ENCODE results near the gene ARPC4. TPM values are rescaled to one million over a fixed set of nuclear protein-coding genes. Genes with fewer than 3 reads are reported as not detected.

Gene ARPC4
- total RNA-seq, 6 donors from 2014 or later: 88.3 to 186 (median 158) TPM

DNA sequence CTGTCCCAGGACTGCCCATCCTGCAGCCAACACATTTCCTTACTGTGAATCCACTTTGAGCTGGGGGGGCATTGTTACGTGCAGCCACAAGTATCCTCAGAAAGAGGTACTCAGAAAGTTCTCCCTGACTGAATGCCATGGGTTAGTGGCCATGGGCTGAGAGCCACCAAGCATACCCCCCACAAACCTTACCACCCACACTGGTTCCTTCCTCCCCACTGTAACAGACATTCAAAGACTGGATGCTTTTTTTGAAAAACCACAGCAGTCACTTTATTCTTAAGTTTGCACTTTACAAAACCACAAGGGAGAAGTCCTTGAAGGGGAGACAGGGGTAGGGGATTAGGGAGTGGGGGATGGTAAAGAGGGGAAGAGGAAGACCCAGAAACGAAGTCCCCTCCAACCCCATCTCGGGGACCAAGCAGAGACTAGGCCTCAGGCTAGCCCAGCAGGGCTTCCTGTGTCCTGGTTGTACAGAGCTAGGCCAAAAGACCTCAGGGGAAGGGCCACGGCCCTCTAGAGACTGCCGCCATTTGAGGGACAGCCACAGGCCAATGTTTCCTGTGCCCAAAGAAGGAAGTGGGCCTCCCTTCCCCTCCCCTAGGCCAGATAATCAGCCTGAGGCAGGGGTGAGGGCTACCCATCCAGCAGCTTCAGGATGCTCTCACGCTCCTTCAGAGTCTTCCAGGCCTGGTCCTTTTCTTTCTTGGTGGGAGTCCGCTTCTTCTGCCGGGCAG, 13.0 kb upstream of the ARPC4 start:
- peaks cover 0 to 18% (median 6%) of the 10 kb centered on the region in 4 donors for H3K4me1 ChIP-seq
- ATAC-seq (ENCODE audit: low FRiP score in 2 of 2): peak; percentile 59 to 67
- 56 to 58% methylated on average over 7 to 8 of the region's 8 CpGs for WGBS, 2 donors

DNA sequence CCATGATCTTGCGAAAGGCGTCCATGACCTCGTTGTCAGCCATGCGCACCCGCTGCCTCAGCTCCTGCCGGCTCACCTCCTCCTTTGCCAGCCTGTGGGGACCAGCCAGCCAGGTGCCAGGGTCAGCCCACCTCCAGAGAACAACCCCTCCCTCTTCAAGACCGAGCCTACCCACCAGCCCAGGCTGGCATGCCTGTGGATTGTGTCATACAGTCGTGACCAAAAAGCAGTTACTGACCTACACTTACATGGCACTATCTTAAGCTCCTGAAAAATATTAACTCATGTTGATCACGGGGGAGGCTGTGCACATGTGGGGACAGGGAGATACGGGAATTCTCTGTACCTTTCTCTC, 12.4 kb upstream of the ARPC4 start:
- H3K36me3 ChIP-seq: peaks cover 12 to 58% (median 36%) of the 10 kb centered on the region in 4 donors

More for the DNA sequence above, 13.0 kb upstream of the ARPC4 start:
- H3K27me3 ChIP-seq: no peaks in the 10 kb centered on the region
- DNase-seq: peak in 1 of 2 donors; percentile 37
- no peak for TF ChIP-seq POLR2AphosphoS5 (IDR thresholded peaks at IDR 0.05)
- no peak for TF ChIP-seq CTCF (IDR thresholded peaks at IDR 0.05)
- TF ChIP-seq EP300 (IDR thresholded peaks at IDR 0.05): no peak
- TF ChIP-seq POLR2A (IDR thresholded peaks at IDR 0.05): no peak
- H3K36me3 ChIP-seq: peaks cover 8 to 52% (median 33%) of the 10 kb centered on the region in 4 donors
- peak overlapping the region; percentile 27 to 71 (median 60) for H3K27ac ChIP-seq
- no peaks in the 10 kb centered on the region for H3K9me3 ChIP-seq
- H3K4me3 ChIP-seq: no peak overlapping the region

GRCh38 chr3:9780910-9781309, 12.0 kb upstream of the ARPC4 start:
- peaks cover 12 to 62% (median 38%) of the 10 kb centered on the region in 4 donors for H3K36me3 ChIP-seq
- DNase-seq: no peak
- TF ChIP-seq CTCF (IDR thresholded peaks at IDR 0.05) (no peak), POLR2AphosphoS5 (IDR thresholded peaks at IDR 0.05) (no peak)
- no peaks in the 10 kb centered on the region for H3K9me3 ChIP-seq
- H3K27me3 ChIP-seq: no peaks in the 10 kb centered on the region
- peaks cover 0 to 18% (median 6%) of the 10 kb centered on the region in 4 donors for H3K4me1 ChIP-seq
- no peak overlapping the region for H3K4me3 ChIP-seq
- H3K27ac ChIP-seq: peak overlapping the region in 2 of 4 donors; percentile 51 to 70
- ATAC-seq (ENCODE audit: low FRiP score in 2 of 2): no peak
- WGBS, 2 donors: 82 to 97% methylated on average over 4 of the region's 4 CpGs

More for the DNA sequence above, 12.4 kb upstream of the ARPC4 start:
- 76 to 81% methylated on average over 5 to 10 of the region's 10 CpGs for WGBS, 2 donors
- Histone ChIP-seq H3K9me3 (no peaks in the 10 kb centered on the region), H3K27ac (peak overlapping the region; percentile 27 to 71 (median 60)), H3K27me3 (no peaks in the 10 kb centered on the region), H3K4me3 (no peak overlapping the region), H3K4me1 (peaks cover 0 to 18% (median 6%) of the 10 kb centered on the region in 4 donors)
- no peak for TF ChIP-seq POLR2A (IDR thresholded peaks at IDR 0.05)
- no peak for TF ChIP-seq CTCF (IDR thresholded peaks at IDR 0.05)
- no peak for TF ChIP-seq EP300 (IDR thresholded peaks at IDR 0.05)
- no peak for TF ChIP-seq POLR2AphosphoS5 (IDR thresholded peaks at IDR 0.05)
- peak; percentile 2 to 24 for ATAC-seq (ENCODE audit: low FRiP score in 2 of 2)
- DNase-seq: no peak

DNA sequence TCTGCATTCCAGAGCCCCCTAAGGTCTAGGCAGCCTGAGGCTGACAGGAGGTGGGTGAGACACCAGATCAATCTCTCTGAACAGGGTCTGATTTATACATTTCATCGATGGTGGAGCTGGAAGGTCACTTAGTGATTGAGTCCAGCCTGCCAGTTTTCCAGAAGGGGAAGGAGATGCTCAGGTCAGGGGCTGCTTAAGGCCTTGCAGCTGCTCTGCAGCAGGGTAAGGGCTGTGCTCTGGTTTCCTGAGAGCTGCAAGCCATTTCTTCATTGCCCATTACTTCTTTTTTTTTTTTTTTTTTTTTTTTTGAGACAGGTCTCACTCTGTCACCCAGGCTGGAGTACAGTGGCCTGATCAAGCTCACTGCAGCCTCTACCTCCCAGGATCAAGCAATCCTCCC, 11.3 kb upstream of the ARPC4 start:
- TF ChIP-seq CTCF (IDR thresholded peaks at IDR 0.05) (no peak), EP300 (IDR thresholded peaks at IDR 0.05) (no peak), POLR2A (IDR thresholded peaks at IDR 0.05) (no peak), POLR2AphosphoS5 (IDR thresholded peaks at IDR 0.05) (no peak)
- WGBS, 2 donors: 81 to 91% methylated on average over 1 of the region's 1 CpG
- no peak for ATAC-seq (ENCODE audit: low FRiP score in 2 of 2)
- H3K27me3 ChIP-seq: no peaks in the 10 kb centered on the region
- no peak for DNase-seq
- H3K36me3 ChIP-seq: peaks cover 15 to 69% (median 43%) of the 10 kb centered on the region in 4 donors
- no peak overlapping the region for H3K4me3 ChIP-seq
- H3K4me1 ChIP-seq: peaks cover 0 to 18% (median 6%) of the 10 kb centered on the region in 4 donors
- no peaks in the 10 kb centered on the region for H3K9me3 ChIP-seq
- peak overlapping the region in 1 of 4 donors; percentile 11 for H3K27ac ChIP-seq

Data from upper lobe of left lung (tissue), 6 donors.